Fibroblast of villous mesenchyme (primary cell): ENCODE data around the gene DNAH7. TPM values are rescaled to one million over a fixed set of nuclear protein-coding genes. Genes with fewer than 3 reads are reported as not detected.

Experiments
- DNase-seq: peaks from one replicate; pipeline ENCODE4 v3.0.0-alpha.2; 2010; ENCODE audit warnings: low read depth
- H3K4me3 ChIP-seq: 2 replicates; pipeline ENCODE4 v1.5.1; 2011; ENCODE audit warnings: low read depth, mild to moderate bottlenecking, low read length
- total RNA-seq: library from RNA; depleted of rRNA; stranded (reverse); fragments of >200 nt; gene quantifications from 2 replicates; pipeline ENCODE4 v1.2.3, GENCODE V29; 2012
- TF ChIP-seq, protein P1 (sequence below): IDR thresholded peaks from 2 replicates; pipeline ENCODE4 v1.5.1; 2012; ENCODE audit warnings: low read depth, mild to moderate bottlenecking, low read length; ENCODE audit not compliant: insufficient read depth

DNAH7 gene
- total RNA-seq, 1 donor, result under 0.01 TPM

DNA sequence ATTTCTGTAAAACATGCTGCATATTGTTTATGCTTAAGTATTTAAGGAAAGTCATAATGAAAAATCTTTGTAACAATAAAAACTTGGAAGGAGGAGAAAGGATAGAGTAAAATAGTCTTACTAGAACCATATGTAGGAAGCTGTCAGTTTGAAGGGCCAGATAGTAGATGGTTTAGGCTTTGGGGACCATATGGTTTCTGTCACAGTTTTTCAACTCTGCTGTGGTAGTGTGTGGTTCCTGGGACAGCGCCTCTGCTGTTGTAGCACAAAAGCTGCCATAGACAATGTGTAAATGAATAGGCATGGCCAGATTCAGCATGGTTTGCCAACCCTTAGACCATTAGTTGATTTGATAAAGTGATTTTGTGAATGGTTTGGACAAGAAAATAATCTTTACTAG is 336.1 kb downstream of the DNAH7 start:
- H3K4me3 ChIP-seq, result no peak overlapping the region
- TF ChIP-seq, protein P1, sequence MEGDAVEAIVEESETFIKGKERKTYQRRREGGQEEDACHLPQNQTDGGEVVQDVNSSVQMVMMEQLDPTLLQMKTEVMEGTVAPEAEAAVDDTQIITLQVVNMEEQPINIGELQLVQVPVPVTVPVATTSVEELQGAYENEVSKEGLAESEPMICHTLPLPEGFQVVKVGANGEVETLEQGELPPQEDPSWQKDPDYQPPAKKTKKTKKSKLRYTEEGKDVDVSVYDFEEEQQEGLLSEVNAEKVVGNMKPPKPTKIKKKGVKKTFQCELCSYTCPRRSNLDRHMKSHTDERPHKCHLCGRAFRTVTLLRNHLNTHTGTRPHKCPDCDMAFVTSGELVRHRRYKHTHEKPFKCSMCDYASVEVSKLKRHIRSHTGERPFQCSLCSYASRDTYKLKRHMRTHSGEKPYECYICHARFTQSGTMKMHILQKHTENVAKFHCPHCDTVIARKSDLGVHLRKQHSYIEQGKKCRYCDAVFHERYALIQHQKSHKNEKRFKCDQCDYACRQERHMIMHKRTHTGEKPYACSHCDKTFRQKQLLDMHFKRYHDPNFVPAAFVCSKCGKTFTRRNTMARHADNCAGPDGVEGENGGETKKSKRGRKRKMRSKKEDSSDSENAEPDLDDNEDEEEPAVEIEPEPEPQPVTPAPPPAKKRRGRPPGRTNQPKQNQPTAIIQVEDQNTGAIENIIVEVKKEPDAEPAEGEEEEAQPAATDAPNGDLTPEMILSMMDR, result no peak
- DNase-seq, result peak; percentile 28

DNA sequence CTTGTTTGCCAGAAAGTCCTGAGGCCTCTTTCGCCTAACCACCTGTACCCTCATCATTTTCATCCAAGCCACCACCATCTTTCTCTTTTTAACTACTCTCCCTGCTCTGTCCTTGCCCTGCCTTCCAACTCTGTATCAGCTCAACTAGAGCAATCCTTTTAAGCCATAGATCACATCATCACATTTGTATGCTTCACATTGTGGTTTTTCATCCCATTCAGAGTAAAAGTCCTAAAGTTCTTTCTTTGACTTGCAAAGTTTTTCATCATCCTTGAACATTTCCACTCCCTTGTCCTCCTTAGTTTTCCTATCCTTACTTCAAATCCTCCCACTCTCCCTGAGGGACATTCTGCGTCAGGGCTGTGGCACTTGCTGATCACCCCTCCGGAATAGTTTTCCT is 337.7 kb downstream of the DNAH7 start:
- H3K4me3 ChIP-seq, result no peak overlapping the region
- peak; percentile 30 for DNase-seq
- TF ChIP-seq, protein P1, result no peak

DNA sequence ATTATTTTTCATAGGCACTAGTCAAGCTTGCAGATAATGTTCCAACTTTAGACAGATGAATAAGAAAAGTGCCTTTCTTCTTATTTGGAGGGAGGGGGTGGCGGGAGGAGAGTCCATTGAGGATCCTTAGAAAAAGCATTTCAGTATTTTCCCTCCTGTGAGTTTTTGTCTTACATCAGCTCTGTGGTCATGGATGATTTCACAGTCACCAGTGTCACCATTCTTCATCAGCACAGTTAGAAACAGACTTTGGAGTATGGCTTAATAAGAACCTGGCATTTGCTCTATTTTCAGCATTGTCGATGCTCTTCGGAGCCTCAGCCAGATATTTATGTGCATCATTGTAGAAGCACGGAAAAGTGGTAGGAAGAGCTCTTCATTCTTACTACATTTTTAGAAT is 341.5 kb downstream of the DNAH7 start:
- TF ChIP-seq, protein P1, result no peak
- H3K4me3 ChIP-seq, result no peak overlapping the region
- no peak for DNase-seq

DNA sequence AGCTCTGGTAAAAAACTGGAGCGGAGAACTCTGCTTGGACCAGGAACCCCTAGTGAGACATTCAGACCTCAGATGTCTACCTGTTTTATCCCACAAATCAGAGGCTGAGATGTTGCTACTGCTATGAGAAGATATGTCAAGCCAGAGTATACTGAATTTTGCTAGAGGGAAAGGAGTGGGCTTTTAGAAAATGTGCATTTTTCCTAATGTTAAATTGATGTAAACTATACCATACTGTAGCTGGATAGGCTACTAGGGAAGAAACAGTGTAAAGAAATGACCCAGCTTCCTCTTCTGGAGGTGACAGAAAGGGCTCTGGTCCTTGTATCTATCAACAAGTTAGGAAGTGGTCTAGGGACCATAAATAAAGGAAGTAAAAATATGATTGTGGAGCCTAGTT is 346.6 kb downstream of the DNAH7 start:
- no peak for DNase-seq
- TF ChIP-seq, protein P1, result no peak
- no peak overlapping the region for H3K4me3 ChIP-seq

DNA sequence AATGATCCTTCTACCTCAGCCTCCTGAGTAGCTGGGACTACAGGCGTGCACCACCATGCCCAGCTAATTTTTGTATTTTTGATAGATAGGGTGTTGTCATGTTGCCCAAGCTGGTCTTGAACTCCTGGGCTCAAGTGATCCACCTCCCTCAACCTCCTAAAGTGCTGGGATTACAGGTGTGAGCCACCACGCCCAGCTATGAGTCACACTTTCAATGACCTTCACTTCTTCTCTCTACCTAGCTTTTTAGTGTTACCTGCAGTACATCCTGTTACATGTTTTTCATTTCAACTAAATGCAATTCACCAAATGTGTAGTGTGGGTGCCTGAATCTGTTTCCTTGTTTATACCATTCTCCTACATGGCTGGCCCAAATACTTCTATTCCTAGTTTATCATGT is 347.6 kb downstream of the DNAH7 start:
- TF ChIP-seq, protein P1, result no peak
- H3K4me3 ChIP-seq, result no peak overlapping the region
- no peak for DNase-seq

DNA sequence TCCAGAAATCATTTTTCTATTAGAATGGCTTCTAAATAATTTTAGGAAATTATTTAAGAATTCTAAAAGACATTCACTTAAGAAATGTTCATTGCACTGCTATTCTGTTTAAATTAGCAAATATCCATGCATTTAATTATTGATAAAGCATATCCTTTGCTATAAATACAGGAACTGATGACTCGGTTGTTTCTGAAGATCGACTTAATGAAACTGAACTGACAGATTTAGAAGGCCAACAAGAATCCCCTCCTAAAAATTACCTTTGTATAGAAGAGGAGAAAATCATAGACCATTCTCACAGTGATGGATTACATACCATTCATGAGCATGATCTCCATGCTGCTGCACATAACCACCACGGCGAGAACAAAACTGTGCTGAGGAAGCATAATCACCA is 352.2 kb downstream of the DNAH7 start:
- DNase-seq, result no peak
- no peak overlapping the region for H3K4me3 ChIP-seq
- TF ChIP-seq, protein P1, result no peak

DNA sequence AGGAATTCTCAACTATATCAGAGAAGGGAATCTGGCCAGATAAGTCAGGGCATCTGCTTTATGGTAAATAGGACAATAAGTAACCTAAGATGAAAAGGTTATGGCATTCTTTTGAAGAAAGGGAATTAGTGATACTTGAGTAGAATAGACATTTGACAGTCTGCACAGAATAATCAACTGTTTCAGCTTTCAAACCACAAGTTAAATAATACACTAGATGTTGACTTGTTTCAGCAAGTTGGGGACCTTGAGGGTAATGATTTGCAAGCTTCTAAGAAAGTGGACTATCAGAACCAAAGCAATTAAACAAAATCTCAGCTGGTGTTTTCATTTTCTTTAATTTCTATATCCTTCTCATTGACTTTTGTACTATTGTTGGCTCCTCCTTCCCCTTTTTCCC is 357.2 kb downstream of the DNAH7 start:
- TF ChIP-seq, protein P1, result no peak
- no peak for DNase-seq
- H3K4me3 ChIP-seq, result no peak overlapping the region
